Stimulated activated CD4-positive, alpha-beta T cell treated with anti-CD3 and anti-CD28 coated beads, Interleukin-4, amount 100 ng/mL, for 48 hours (primary cell): ENCODE measurements around the gene EML5.

Experiments used
- DNase-seq, 2 donors: peaks; one replicate each; pipeline ENCODE4 v3.0.0-alpha.2; 2020; ENCODE audit warnings: low read depth in 2 of 2

The EML5 gene

GRCh38 chr14:88710709-88711108 lies 82.0 kb downstream of the EML5 start:
- DNase-seq: no peak

- DNase-seq: no peak
Observed at GRCh38 chr14:88707088-88707487, 85.7 kb downstream of the EML5 start.

GRCh38 chr14:88706425-88706824 lies 86.3 kb downstream of the EML5 start:
- no peak for DNase-seq

- DNase-seq: no peak
Observed at GRCh38 chr14:88698651-88699050, 94.1 kb downstream of the EML5 start.

GRCh38 chr14:88695870-88696269 lies 96.9 kb downstream of the EML5 start:
- no peak for DNase-seq

GRCh38 chr14:88688386-88688785 lies 104.4 kb downstream of the EML5 start:
- no peak for DNase-seq

- no peak for DNase-seq
Observed at GRCh38 chr14:88683119-88683518, 109.6 kb downstream of the EML5 start.

- no peak for DNase-seq
Observed at GRCh38 chr14:88682495-88683114, 110.1 kb downstream of the EML5 start.

GRCh38 chr14:88681755-88682494 lies 110.8 kb downstream of the EML5 start:
- DNase-seq: no peak

- no peak for DNase-seq
Observed at GRCh38 chr14:88669346-88669745, 123.4 kb downstream of the EML5 start.

- no peak for DNase-seq
Observed at GRCh38 chr14:88668448-88669116, 124.2 kb downstream of the EML5 start.

- DNase-seq: peak; percentile 7 to 12
Observed at GRCh38 chr14:88667555-88668273, 125.0 kb downstream of the EML5 start.

- no peak for DNase-seq
Observed at GRCh38 chr14:88660056-88660455, 132.7 kb downstream of the EML5 start.

GRCh38 chr14:88639221-88639620 lies 153.5 kb downstream of the EML5 start:
- no peak for DNase-seq

- no peak for DNase-seq
Observed at GRCh38 chr14:88632512-88632911, 160.2 kb downstream of the EML5 start.

GRCh38 chr14:88631091-88631490 lies 161.7 kb downstream of the EML5 start:
- no peak for DNase-seq

GRCh38 chr14:88630565-88630964 lies 162.2 kb downstream of the EML5 start:
- DNase-seq: no peak

GRCh38 chr14:88628462-88628861 lies 164.3 kb downstream of the EML5 start:
- no peak for DNase-seq

GRCh38 chr14:88628033-88628432 lies 164.7 kb downstream of the EML5 start:
- DNase-seq: no peak

- DNase-seq: no peak
Observed at GRCh38 chr14:88625671-88626070, 167.1 kb downstream of the EML5 start.

GRCh38 chr14:88621100-88621499 lies 171.7 kb downstream of the EML5 start:
- no peak for DNase-seq

GRCh38 chr14:88618476-88618875 lies 174.3 kb downstream of the EML5 start:
- DNase-seq: no peak
